ENCODE measurements around the gene ZPLD1.
A peak's percentile ranks its signal among the peaks of the same experiment; 100 is the strongest.

ZPLD1 gene

GRCh38 chr3:102471001-102471400 lies 36.2 kb downstream of the ZPLD1 start:
- no peak for DNase-seq

GRCh38 chr3:102471491-102471890 lies 36.7 kb downstream of the ZPLD1 start:
- no peak for DNase-seq

GRCh38 chr3:102473648-102474047 lies 38.8 kb downstream of the ZPLD1 start:
- no peak for DNase-seq

GRCh38 chr3:102474207-102474606 lies 39.4 kb downstream of the ZPLD1 start:
- DNase-seq = no peak

- no peak for DNase-seq
Observed at GRCh38 chr3:102476198-102476597, 41.4 kb downstream of the ZPLD1 start.

- DNase-seq = peak; percentile 29
Observed at GRCh38 chr3:102478160-102478559, 43.3 kb downstream of the ZPLD1 start.

- no peak for DNase-seq
Observed at GRCh38 chr3:102480139-102480538, 45.3 kb downstream of the ZPLD1 start.

- DNase-seq = no peak
Observed at GRCh38 chr3:102481050-102481449, 46.2 kb downstream of the ZPLD1 start.

- DNase-seq = no peak
Observed at GRCh38 chr3:102483556-102483955, 48.7 kb downstream of the ZPLD1 start.

GRCh38 chr3:102484363-102484762 lies 49.5 kb downstream of the ZPLD1 start:
- DNase-seq = no peak

- DNase-seq = no peak
Observed at GRCh38 chr3:102485701-102486100, 50.9 kb downstream of the ZPLD1 start.

GRCh38 chr3:102488331-102488730 lies 53.5 kb downstream of the ZPLD1 start:
- no peak for DNase-seq

GRCh38 chr3:102492300-102492699 lies 57.5 kb downstream of the ZPLD1 start:
- no peak for DNase-seq

GRCh38 chr3:102497571-102497970 lies 62.8 kb downstream of the ZPLD1 start:
- DNase-seq = no peak

- DNase-seq = no peak
Observed at GRCh38 chr3:102505542-102505941, 70.7 kb downstream of the ZPLD1 start.

GRCh38 chr3:102510663-102511062 lies 75.8 kb downstream of the ZPLD1 start:
- DNase-seq = no peak

- no peak for DNase-seq
Observed at GRCh38 chr3:102511168-102511567, 76.4 kb downstream of the ZPLD1 start.

GRCh38 chr3:102511639-102512038 lies 76.8 kb downstream of the ZPLD1 start:
- DNase-seq = no peak

- DNase-seq = no peak
Observed at GRCh38 chr3:102512734-102513504, 78.1 kb downstream of the ZPLD1 start.

GRCh38 chr3:102514241-102514640 lies 79.4 kb downstream of the ZPLD1 start:
- no peak for DNase-seq

- no peak for DNase-seq
Observed at GRCh38 chr3:102521246-102521645, 86.4 kb downstream of the ZPLD1 start.

- no peak for DNase-seq
Observed at GRCh38 chr3:102525624-102526023, 90.8 kb downstream of the ZPLD1 start.

- DNase-seq = no peak
Observed at GRCh38 chr3:102526865-102527264, 92.0 kb downstream of the ZPLD1 start.

- no peak for DNase-seq
Observed at GRCh38 chr3:102528727-102529126, 93.9 kb downstream of the ZPLD1 start.

All from NCI-H774 (cell line).